Activated CD8-positive, alpha-beta memory T cell treated with anti-CD3 and anti-CD28 coated beads, Interleukin-2, amount 50 U/mL, for 4 hours (primary cell): ENCODE results near the gene PRR16.
"Not testable (repeated sequence)": the region's sequence is repeated elsewhere in the genome, so short reads cannot be mapped to it uniquely, and the experiment has no call there.

Experiments
- DNase-seq: peaks from one replicate; pipeline ENCODE4 v3.0.0-alpha.2; 2020

The PRR16 gene

GRCh38 chr5:120463991-120464626, at the start of gene PRR16:
Gene PRR16, plus strand, starts transcription at chr5:120464300.
- DNase-seq: no peak

GRCh38 chr5:120415985-120416384, 48.1 kb upstream of the PRR16 start:
- no peak for DNase-seq

- no peak for DNase-seq
Observed at GRCh38 chr5:120419127-120419526, 45.0 kb upstream of the PRR16 start.

GRCh38 chr5:120426633-120427275, 37.3 kb upstream of the PRR16 start:
- DNase-seq: not testable (repeated sequence)

GRCh38 chr5:120430572-120430971, 33.5 kb upstream of the PRR16 start:
- DNase-seq: no peak

GRCh38 chr5:120432861-120433260, 31.2 kb upstream of the PRR16 start:
- no peak for DNase-seq

GRCh38 chr5:120435129-120435528, 29.0 kb upstream of the PRR16 start:
- no peak for DNase-seq

- no peak for DNase-seq
Observed at GRCh38 chr5:120436996-120437395, 27.1 kb upstream of the PRR16 start.

- no peak for DNase-seq
Observed at GRCh38 chr5:120442694-120443093, 21.4 kb upstream of the PRR16 start.

GRCh38 chr5:120443607-120444006, 20.5 kb upstream of the PRR16 start:
- no peak for DNase-seq

GRCh38 chr5:120446068-120446492, 18.0 kb upstream of the PRR16 start:
- no peak for DNase-seq

GRCh38 chr5:120446901-120447300, 17.2 kb upstream of the PRR16 start:
- no peak for DNase-seq

GRCh38 chr5:120447706-120448239, 16.3 kb upstream of the PRR16 start:
- no peak for DNase-seq

GRCh38 chr5:120449501-120449900, 14.6 kb upstream of the PRR16 start:
- no peak for DNase-seq

GRCh38 chr5:120450910-120451309, 13.2 kb upstream of the PRR16 start:
- DNase-seq: no peak

- DNase-seq: no peak
Observed at GRCh38 chr5:120451445-120451844, 12.7 kb upstream of the PRR16 start.

GRCh38 chr5:120452471-120452870, 11.6 kb upstream of the PRR16 start:
- DNase-seq: no peak

GRCh38 chr5:120454094-120454798, 9.9 kb upstream of the PRR16 start:
- DNase-seq: no peak

GRCh38 chr5:120456006-120456405, 8.1 kb upstream of the PRR16 start:
- DNase-seq: no peak

GRCh38 chr5:120457839-120458507, 6.1 kb upstream of the PRR16 start:
- peak; percentile 28 for DNase-seq

- not testable (repeated sequence) for DNase-seq
Observed at GRCh38 chr5:120458508-120458847, 5.6 kb upstream of the PRR16 start.

- no peak for DNase-seq
Observed at GRCh38 chr5:120461251-120461650, 2.8 kb upstream of the PRR16 start.

- no peak for DNase-seq
Observed at GRCh38 chr5:120463006-120463680, 957 bp upstream of the PRR16 start.
